Activated CD8-positive, alpha-beta memory T cell treated with anti-CD3 and anti-CD28 coated beads, Interleukin-2, amount 50 U/mL, for 24 hours (primary cell): ENCODE data around the gene SLC9A9.

Experiments used
- DNase-seq: peaks from one replicate; pipeline ENCODE4 v3.0.0-alpha.2; 2020; ENCODE audit errors: extremely low read depth

SLC9A9 gene

DNA sequence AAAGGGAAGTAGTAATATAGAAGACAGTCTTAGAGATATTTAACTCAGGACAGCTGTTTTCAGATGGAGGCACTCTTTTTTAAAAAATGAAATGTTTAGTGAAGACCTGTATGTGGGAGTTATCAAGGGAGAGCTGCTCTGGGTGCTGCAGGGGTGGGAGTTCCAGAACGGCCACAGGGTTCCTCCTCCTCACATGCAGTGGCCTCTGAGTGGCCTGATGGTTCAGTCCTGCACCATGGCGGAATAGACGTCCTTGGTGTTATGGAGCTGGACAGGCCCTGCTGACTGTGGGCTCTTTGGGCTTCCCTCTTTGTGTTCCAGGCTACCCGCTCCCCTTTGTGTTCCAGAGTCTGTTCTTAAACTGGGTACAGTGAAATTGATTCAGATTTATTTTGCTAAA, 602.6 kb downstream of the SLC9A9 start:
- DNase-seq: no peak

DNA sequence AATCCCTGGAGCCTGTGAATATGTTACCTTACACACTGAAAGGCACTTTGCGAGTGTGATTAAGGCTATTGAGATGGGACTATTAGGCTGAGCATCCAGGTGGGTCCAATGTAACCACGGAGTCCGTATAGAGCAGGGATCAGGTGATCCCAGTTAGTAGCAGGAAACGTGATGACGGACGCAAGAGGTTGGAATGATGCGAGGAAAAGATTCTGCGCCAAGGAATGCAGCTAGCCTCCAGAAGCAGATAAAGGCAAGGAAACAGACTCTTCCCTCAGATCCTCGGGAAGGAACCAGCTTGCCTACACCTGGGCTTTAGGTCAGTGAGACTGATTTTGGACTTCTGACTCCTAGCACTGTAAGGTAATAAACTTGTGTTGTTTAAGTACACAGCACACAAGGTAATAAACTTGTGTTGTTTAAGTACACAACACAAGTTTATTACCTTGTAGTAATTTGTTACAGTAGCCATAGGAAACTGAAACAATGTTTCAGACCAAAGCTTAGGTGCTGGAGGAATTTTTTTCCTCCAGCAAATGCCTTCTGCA, 603.7 kb downstream of the SLC9A9 start:
- no peak for DNase-seq

DNA sequence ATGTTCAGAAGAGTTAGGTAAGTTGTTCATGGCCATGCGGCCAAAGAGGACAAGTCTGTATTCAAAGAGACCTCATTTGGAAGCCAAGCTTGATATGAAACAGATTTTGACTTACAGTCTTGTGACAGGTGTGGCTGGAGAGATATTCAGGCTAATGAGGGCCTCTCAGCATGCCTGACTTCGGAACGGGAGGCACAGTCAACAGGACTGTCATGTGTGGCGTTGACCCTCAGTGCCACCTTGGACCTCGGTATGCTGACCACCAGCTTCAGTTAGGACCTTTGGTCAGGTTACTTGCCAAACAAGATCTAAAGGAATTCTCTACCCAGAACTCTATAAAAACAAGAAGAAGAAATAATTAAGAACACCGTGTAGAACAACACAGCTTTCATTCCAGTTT, 604.6 kb downstream of the SLC9A9 start:
- DNase-seq: no peak

DNA sequence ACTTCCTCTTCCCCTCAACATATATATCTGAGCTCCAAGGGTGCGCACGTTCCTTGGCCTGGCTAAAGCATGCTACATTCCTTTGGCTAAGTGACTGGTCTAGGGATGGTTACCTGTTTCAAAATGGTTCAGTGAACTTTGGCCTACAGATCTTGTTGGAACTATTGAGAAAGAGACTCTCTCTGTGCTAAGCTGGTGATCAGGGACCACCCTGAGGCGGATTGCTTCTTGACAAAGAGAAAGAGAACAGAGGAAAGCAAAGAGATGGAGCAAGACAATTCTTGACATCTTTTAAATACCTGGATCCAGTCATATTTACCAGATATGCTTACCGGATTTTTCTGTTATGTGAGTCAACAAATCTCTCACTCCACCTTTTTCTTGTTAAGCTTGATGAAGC, 605.6 kb downstream of the SLC9A9 start:
- no peak for DNase-seq

DNA sequence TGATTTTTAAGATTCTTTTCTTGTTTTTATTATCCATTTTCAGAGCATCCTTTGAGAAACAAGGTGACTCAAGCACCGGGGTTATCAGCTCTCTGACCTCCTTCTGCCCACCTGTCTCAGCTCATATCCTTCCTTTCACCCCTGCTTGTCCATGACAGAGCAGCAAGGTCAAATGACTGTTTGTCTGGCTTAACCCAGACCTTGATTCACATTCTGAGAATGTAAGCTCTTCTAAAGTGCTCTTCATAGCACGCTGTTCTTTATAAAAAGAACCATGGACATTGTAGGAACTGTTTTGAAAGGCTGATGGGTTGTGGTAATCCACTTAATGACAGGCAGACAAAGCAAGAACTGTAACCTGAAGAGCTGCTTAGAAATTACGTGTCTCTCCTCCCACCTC, 606.2 kb downstream of the SLC9A9 start:
- DNase-seq: no peak

DNA sequence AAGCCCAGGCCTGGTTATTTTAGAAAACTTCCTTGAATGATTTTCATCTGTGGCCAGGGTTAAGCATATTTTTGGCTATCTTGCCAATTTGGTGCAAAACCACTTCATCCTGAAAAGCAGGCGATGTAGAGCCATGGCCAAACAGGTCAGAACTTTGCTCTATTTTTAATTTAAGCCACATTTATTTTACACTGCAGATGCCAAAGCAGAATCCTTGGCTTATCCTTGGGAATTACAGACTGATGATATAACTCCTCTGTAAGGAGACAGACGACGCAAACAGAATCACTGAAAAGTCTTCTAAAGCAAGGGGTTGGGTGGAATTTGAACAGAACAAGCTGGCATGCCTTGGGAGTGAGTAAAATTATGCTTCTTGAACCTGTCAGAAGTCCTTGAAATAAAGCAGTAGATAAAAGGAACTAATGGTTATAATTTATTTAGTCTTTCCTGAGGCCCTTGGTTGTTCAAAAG, 606.8 kb downstream of the SLC9A9 start:
- DNase-seq: no peak

DNA sequence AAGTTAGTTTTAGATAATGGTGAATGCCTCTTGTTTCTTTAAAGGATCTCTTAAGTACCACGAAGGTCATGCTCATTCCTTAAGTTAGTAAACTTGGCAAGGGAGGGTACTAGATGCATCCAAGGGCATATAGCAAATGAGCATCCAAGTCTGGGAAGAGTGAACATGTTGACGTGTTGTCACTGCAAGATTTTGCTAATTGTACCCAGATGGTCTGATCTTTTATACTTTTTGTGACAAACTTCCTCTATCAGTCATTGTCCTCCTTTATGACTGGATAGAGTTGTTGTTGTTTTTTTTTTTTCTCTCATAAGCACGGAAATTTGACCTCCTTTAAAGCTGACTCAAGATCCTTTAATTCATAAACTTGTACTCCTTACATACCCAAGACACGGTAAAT, 607.4 kb downstream of the SLC9A9 start:
- no peak for DNase-seq

DNA sequence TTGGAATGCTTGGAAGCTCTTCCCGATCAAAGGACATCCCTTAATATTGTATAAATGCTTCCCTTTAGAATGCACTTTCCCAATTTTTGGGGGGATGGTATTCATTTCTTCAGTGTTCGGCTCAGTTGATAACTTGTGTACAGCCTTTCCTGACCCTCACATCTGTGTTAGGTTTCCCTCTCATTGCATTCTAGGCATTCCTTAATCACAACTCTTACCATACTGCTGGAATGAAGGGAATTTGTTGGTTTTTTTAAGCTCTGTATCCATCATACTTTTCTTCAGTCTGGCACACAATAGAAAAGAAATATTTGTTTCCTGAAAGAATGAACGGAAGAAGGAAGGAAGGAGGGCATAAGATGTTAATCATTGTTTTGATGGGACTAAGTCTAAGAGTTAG, 609.2 kb downstream of the SLC9A9 start:
- no peak for DNase-seq

DNA sequence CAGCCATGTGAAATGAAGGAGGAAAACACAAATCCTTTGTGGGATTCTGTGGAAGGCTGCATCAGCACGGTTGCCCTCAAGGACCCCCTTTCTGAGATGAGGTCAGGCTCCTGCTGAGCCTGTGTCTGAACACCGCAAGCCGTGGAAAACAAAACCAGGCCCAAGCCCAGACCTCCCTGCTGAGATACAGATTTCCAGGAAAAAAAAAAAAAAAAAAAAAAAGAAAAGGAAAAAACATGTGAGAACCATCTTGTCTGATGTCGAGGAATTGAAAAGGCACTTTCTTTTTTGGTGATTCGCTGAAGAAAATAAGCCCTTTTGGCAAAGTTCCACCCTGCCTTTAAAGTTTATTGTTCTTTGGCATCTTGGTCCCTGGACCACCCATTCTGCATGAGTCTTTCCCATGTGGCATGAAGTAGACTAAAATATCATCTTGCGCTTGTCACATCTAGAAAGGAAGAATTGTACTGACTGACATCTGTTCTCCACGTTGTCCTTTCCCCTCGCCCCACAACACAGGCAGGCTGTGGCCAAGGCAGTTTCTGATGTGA, 611.1 kb downstream of the SLC9A9 start:
- no peak for DNase-seq

DNA sequence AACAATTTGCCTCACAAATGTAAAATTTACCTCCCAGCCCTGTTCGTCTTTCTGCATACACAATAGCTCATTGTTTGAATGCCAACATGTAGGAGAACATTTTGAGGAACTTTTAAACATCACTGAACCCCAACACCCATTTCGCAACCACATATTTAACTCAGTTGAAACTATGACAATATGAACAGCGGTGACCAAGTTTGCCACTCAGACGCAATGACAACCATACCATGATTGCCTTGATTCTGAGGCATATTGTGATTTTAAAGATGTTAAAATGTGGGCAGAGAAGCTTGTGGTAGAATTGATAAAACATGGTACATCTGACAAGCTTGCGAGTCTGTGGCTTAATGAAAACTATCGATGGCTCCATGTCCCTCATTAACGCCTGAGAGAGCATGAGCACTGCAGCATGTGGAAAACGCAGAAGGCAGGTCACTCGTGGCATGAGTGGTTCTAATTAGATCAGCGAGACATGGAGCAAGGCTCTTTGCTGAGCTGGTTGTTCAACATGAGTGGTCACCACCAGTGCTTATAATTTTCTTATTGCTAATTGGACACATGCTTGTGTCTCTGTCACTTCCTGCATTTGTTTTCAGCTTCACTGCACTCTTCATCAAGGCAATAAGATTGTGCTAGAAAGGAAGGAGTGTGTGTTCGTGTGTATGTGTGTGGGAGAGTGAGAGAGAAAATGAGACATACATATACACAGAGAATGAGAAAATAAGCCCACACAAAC, 611.9 kb downstream of the SLC9A9 start:
- no peak for DNase-seq

DNA sequence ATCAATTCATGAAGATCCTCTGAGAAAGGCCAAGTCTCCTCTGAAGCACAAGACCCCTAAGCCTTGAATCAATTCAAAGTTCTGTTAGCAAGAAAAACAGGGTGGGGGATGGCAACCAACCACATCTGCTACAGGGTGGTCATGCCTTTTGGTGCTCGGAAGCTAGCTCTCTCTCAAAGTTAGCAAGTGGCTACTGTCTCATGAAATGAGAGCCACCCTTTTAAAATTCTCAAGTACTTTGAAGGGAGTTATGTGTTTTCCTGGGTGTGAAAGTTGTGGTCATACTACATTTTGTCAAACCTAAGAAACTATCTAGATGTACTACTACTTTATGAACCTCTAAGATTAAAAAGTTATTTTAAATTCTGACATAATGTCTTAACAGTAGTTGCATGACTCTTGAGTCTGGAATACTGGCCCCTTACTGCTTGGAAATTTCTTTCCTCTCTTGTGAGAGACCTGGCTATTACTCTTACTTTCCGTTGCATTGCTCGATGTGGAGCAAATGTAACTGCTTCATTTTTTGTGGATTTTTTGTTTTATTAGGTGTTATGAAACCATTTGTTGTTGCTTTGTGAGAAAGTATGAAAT, 612.6 kb downstream of the SLC9A9 start:
- no peak for DNase-seq

DNA sequence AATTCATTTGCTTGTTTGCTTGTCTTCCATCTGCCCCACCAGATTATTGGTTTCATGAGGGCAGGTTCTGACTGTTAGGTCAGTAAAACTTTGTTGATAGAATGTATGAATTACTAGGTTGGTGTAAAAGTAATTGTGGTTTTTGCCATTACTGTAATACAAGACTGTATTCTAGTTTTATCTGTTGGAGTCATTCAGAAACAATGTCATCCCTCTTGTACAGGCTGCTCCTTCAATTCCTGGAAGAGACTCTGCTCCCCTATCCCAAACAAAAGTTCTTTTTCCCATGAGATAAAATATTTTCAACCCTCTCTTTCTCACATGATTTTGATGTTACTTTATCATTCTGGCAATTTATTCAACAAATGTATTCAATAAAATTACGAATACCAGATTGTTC, 613.7 kb downstream of the SLC9A9 start:
- DNase-seq: no peak

DNA sequence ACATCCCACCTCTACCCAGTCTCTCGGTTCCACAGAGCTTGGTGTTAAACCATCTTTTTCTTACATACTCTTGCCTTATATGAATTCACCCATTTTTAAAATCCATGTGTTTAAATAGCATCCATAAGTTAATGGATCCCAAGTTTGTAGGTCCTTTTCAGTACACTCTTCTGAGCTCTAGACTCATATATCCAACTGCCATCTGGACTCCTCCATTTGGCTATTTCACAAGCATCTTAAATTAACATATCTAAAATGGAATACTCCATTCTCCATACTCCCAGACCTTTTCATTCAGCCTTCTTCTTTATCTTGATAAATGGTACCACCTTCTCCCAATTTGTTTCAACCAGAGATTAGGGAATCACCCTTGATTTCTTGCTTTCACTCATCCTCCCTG, 615.3 kb downstream of the SLC9A9 start:
- no peak for DNase-seq

DNA sequence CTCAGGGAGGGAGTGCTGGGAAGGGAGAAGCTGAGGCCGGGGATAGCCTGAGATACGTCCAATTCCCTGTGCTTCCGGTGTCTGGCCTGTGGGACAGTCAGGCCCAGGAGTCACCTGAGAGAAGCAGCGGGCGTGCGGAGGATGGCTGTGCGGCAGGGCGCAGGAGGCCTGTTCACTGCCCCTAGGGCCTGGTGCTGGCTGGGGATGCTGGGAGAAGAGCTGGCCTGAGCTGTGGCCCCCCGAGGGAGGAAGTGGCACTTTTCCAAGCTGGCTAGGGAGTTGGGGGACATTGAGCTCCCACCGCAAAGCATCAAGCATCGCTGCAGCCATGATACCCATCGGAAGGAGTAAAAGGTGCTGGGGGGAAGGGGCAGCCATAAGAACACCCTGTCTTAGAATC, 619.9 kb downstream of the SLC9A9 start:
- DNase-seq: no peak

DNA sequence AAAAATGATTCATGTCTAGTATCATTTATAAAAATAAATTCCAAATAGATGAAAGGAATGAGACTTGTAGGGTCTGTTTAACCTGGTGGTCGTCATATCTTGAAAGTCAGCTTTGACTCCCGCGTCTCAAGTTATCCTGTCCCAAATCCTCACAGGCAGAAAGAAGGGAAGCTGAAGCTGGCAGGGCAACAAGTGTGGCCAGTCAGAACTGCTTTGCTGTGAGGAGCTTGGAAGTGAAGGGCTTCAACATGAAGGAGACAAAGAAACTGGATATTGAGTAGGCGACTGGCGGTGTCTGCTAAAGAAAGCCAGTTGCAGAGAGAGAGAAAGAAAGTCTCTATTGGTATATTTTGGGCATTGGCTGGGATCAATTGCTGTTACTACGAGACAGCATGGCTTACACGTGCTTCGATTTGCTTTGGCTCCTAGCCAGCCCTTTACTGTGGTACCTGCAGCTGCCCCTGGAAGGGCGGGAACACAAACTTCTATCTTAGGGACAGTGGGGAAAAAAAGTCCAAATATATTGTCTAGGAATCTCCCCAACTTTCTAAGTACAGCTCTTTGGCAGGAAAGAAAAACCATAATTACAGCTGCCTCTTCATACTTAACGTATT, 621.5 kb downstream of the SLC9A9 start:
- DNase-seq: no peak

DNA sequence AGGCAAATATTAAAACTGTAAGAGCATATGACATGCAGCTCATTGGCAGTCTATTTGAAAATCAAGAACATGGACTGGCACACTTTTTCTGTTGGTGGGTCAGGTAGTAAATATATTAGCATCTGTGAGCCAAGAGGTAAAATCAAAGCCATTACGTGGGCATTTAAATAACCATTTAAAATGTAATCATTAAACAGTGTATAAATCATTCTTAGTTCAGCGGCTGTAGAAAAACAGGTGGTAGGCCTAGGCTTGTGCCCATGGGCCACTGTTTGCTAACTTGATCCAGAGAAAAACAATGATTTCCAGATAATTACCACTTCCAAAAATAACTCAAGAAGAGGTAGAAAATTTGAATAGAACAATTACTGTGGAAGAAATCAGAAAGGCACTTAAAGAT, 623.6 kb downstream of the SLC9A9 start:
- DNase-seq: no peak

DNA sequence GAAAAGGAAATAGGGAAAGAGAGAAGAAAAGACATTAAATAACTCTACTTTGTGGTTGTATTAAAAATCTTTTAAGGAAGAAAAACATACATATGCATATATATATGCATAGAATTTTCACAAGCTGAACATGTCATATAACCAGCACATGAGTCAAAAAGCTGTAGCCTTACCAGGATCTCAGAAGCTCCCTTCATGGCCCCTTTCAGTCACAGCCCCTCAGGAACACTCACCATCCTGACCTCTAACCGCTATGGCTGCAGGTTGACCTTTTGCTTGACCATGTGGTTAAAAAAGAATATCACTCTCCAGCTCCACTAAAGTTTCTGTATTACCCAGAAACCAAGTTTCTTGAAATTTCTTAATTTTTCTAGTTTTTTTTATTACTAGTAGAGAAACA, 625.3 kb downstream of the SLC9A9 start:
- no peak for DNase-seq

DNA sequence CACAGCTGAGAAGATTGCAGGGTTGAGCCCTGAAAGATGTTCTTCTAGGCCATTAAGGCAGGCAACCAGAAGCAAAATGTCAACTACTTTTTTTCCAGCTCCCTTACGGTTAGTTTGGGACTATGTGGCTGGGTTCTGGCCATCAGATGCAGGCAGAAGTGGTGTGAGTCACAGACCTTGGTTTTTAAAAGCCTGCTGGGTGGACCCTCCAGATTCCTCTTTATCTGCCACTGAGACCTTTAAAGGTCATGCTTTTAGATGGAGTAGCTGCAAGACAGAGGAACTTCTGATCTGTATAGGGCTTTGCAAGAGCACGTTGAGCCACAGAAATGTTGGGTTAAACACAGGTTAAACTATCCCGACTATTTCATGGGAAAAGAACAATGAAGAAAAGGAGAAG, 625.8 kb downstream of the SLC9A9 start:
- no peak for DNase-seq

DNA sequence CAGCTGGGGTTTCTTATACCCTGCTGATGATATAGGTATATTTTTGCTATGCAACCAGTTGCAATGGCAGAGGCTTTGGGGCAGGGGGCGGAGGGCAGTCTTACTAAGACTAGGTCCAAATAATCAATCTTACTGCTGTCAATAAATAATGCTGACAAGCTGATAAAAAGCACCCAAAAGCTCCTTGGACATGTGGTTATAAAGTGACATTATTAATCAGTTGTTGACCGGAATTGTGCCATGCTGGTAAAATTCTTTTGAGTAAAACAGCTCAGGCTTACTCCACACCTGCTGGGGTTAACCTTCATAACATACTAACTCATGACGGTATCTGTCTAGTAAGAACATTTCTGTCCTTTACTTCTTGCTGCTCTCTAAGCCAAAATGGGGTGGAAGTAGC, 626.8 kb downstream of the SLC9A9 start:
- no peak for DNase-seq

DNA sequence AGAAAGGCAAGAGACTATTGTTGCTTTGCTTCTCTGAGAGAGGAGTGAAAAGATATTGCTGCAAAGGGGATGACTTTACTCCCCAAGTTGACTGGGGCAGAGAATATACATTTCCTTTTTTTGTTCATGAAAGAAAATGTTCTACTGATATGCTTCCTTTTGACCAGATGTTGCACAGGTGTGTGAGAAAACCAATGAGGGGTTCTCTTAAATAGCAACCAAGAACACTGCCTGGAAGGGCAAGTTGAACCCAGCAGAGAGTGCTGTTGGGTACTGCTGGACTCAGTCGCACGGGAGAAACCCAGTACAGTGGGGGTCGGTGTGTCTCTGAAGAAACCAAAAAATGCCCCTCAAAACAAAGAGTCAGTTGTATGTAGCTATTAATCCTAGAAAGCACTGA, 627.5 kb downstream of the SLC9A9 start:
- no peak for DNase-seq

DNA sequence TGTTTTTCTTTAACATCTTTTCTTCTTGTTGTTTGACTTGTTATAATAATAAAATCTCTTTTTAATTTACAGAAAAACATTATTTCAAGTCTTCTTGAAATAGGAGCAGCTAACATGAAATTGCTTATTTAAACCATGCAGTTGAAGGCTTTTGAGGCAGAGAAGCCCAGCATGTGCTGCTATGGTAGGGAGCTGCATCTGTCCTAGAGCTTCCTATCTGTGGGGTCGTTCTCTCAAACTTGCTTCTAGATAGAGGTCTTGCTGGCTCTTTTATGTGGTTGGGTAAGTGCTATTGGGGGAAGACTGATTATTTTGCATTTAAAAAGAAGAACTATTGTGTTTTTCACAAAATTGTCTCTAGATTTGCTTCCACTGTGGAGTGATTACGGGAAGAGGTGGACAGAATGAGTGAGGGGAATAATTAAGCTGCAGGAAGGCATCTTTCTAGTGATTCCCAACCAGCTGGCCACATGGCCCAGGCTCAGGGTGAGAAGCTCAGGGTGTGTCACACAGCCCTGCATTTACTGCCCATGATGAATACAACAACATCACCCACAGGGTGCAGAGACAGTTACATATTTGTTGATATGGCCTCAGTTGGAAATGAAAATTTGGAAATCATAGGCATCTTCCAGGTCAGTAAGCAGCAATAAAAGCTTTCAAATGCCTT, 630.0 kb downstream of the SLC9A9 start:
- DNase-seq: no peak

DNA sequence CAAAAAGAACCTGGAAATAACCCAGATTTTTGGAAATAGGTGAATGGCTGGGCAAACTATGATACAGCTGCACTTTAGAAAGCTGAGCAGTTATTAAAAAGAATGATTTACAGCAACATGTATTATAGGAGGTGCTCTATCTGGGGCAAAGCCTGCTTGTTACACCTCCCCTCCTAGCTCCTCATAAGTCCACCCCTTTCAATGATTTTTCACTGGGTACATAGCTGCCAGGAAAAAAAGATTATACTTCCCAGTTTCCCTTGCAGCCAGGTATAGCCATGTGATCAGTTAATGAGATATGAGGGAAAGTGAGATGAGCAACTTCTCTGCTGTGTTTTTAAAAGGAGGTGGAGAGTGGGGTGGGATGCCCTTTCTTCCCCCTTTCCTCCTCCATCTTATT, 631.0 kb downstream of the SLC9A9 start:
- no peak for DNase-seq
